ENCODE data around the gene CCL23. TPM values are rescaled to one million over a fixed set of nuclear protein-coding genes. Genes with fewer than 3 reads are reported as not detected.

CCL23 gene
- total RNA-seq, 1 experiment from 2014 or later: not detected

- no peak overlapping the region for H3K4ac ChIP-seq (ENCODE audit: low read depth, low read length)
- H2BK20ac ChIP-seq (ENCODE audit: low read depth, low read length, poor library complexity, severe bottlenecking): no peak overlapping the region
- H2BK5ac ChIP-seq (ENCODE audit: insufficient read length, low read length): no peak overlapping the region
- H3K14ac ChIP-seq (ENCODE audit: insufficient read depth, low read length): no peak overlapping the region
- Mint-ChIP-seq H3K36me3 (ENCODE audit: insufficient read depth in 1 of 3, low read depth in 3 of 3) (peaks cover 0 to 2% (median 0%) of the 10 kb centered on the region in 3 experiments; a peak in 2 of 7 replicates), H3K9me3 (peaks cover 4 to 6% of the 10 kb centered on the region in 2 experiments; a peak in 3 of 5 replicates), H3K27me3 (ENCODE audit: low read depth) (peaks cover 3% of the 10 kb centered on the region), H3K27ac (no peak overlapping the region), H3K4me3 (no peak overlapping the region), H3K4me1 (no peaks in the 10 kb centered on the region)
- no peak overlapping the region for H2BK12ac ChIP-seq (ENCODE audit: insufficient read length, low read depth, low read length)
- H3K27ac ChIP-seq (ENCODE audit: insufficient read length, low read depth, low read length): no peak overlapping the region
- TF ChIP-seq, protein P1, sequence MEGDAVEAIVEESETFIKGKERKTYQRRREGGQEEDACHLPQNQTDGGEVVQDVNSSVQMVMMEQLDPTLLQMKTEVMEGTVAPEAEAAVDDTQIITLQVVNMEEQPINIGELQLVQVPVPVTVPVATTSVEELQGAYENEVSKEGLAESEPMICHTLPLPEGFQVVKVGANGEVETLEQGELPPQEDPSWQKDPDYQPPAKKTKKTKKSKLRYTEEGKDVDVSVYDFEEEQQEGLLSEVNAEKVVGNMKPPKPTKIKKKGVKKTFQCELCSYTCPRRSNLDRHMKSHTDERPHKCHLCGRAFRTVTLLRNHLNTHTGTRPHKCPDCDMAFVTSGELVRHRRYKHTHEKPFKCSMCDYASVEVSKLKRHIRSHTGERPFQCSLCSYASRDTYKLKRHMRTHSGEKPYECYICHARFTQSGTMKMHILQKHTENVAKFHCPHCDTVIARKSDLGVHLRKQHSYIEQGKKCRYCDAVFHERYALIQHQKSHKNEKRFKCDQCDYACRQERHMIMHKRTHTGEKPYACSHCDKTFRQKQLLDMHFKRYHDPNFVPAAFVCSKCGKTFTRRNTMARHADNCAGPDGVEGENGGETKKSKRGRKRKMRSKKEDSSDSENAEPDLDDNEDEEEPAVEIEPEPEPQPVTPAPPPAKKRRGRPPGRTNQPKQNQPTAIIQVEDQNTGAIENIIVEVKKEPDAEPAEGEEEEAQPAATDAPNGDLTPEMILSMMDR (conservative IDR thresholded peaks at IDR 0.05): no peak
- H3K27me3 ChIP-seq (ENCODE audit: insufficient read depth, low read length): no peaks in the 10 kb centered on the region
- no peaks in the 10 kb centered on the region for H4K20me1 ChIP-seq (ENCODE audit: control insufficient read depth, insufficient read depth, insufficient read length)
- no peaks in the 10 kb centered on the region for H3K23me2 ChIP-seq (ENCODE audit: insufficient read length, low read depth, low read length, poor library complexity, severe bottlenecking)
- H3K79me2 ChIP-seq (ENCODE audit: insufficient read depth, low read length): no peaks in the 10 kb centered on the region
- no peak overlapping the region for H4K5ac ChIP-seq (ENCODE audit: insufficient read length, low read depth, low read length)
- WGBS (ENCODE audit: extremely low coverage, insufficient read length, low lambda C conversion rate): no CpG with 5 or more reads among the region's 2 CpGs
- no peak overlapping the region for H3K23ac ChIP-seq (ENCODE audit: insufficient read length, low read depth, low read length)
- no peaks in the 10 kb centered on the region for H3K9me3 ChIP-seq (ENCODE audit: control insufficient read depth, low read depth, low read length)
- H3K56ac ChIP-seq (ENCODE audit: insufficient read length, low read depth, low read length): no peak overlapping the region
- H2BK15ac ChIP-seq (ENCODE audit: low read depth, low read length): no peak overlapping the region
- H3K4me2 ChIP-seq (ENCODE audit: insufficient read depth, insufficient read length, low read length): no peak overlapping the region
- no peaks in the 10 kb centered on the region for H3K79me1 ChIP-seq (ENCODE audit: insufficient read depth, low read depth, low read length, poor library complexity, severe bottlenecking)
- H2BK120ac ChIP-seq (ENCODE audit: low read depth, low read length, poor library complexity, severe bottlenecking): no peak overlapping the region
- no peak for DNase-seq
- H4K8ac ChIP-seq (replicated peaks; ENCODE audit: insufficient read length, low read depth, low read length): no peak overlapping the region
- H4K91ac ChIP-seq (ENCODE audit: insufficient read length, low read depth, low read length): no peak overlapping the region
- H2AK5ac ChIP-seq (ENCODE audit: insufficient read length, low read length): no peak overlapping the region
- no peaks in the 10 kb centered on the region for H3K4me1 ChIP-seq (ENCODE audit: insufficient read depth, low read length)
- no peak overlapping the region for H3T11ph ChIP-seq (ENCODE audit: low read length)
- no peak overlapping the region for H2AFZ ChIP-seq (ENCODE audit: low read length)
- H3K9ac ChIP-seq (ENCODE audit: extremely low read depth, insufficient read length, low read length): no peak overlapping the region
- H3K18ac ChIP-seq (ENCODE audit: insufficient read length, low read depth, low read length): no peak overlapping the region
These were observed 26.7 kb downstream of the CCL23 start for GRCh38 chr17:35991075-35991474.
